AG04450 (cell line): ENCODE data around the gene NCBP2. TPM values are rescaled to one million over a fixed set of nuclear protein-coding genes. Genes with fewer than 3 reads are reported as not detected.

Experiments used
- CTCF ChIA-PET: fragments of 300-600, 350-600 bp; formaldehyde crosslinking; extraction: SDS; loops from one replicate; lab custom pipeline; 2022; ENCODE audit warnings: antibody characterized with exemption, inconsistent platforms; lab: Charles Lee
- POLR2A ChIA-PET: fragments of 350-600 bp; formaldehyde crosslinking; extraction: SDS; loops from one replicate; lab custom pipeline; 2021; ENCODE audit warnings: antibody characterized with exemption, inconsistent platforms; lab: Yijun Ruan, JAX
- DNase-seq: peaks from one replicate; pipeline ENCODE4 v3.0.0-alpha.2; 2011; ENCODE audit warnings: low read depth, low spot score
- H3K27ac ChIP-seq: one replicate; pipeline ENCODE4 v1.5.1; 2012; ENCODE audit warnings: low read depth, low read length, control low read depth
- H3K27me3 ChIP-seq: one replicate; pipeline ENCODE4 v1.6.0; 2012; ENCODE audit warnings: low read length; ENCODE audit not compliant: control insufficient read depth, insufficient read depth
- H3K4me3 ChIP-seq: 2 replicates; pipeline ENCODE4 v1.5.1; 2011; ENCODE audit warnings: mild to moderate bottlenecking, low read depth, low read length, control low read depth
- H3K9me3 ChIP-seq: 2 replicates; pipeline ENCODE4 v1.5.1; 2012; ENCODE audit warnings: low read length; ENCODE audit not compliant: control insufficient read depth, insufficient read depth
- CTCF ChIP-seq: IDR thresholded peaks from 2 replicates; pipeline ENCODE4 v1.5.1; 2011; ENCODE audit warnings: low read depth, low read length, control low read depth, inconsistent platforms
- polyA plus RNA-seq: library from polyadenylated mRNA; depleted of rRNA; stranded (reverse); fragments of >200 nt; gene quantifications from 2 replicates; pipeline ENCODE4 v1.2.3, GENCODE V29; 2011

Gene NCBP2
- polyA plus RNA-seq, 1 experiment: 89.7 TPM

GRCh38 chr3:196902296-196902695 lies 40.0 kb downstream of the NCBP2 start:
- ChIA-PET POLR2A (no interaction called here), CTCF (interaction anchor here (0.6 to 1.0 kb wide), 2 partner anchors 14 to 17 kb away, joined by 4 to 10 read pairs; no protein-coding TSS in a partner anchor)
- Histone ChIP-seq H3K9me3 (no peaks in the 10 kb centered on the region), H3K4me3 (no peak overlapping the region), H3K27ac (no peak overlapping the region), H3K27me3 (no peaks in the 10 kb centered on the region)
- no peak for TF ChIP-seq CTCF
- no peak for DNase-seq

GRCh38 chr3:196901768-196902167 lies 40.6 kb downstream of the NCBP2 start:
- Histone ChIP-seq H3K27me3 (no peaks in the 10 kb centered on the region), H3K9me3 (no peaks in the 10 kb centered on the region), H3K4me3 (no peak overlapping the region), H3K27ac (no peak overlapping the region)
- no peak for TF ChIP-seq CTCF
- ChIA-PET POLR2A (no interaction called here), CTCF (interaction anchor here (1.0 kb wide), 1 partner anchor 17 kb away, joined by 10 read pairs; no protein-coding TSS in a partner anchor)
- DNase-seq: no peak

- ChIA-PET POLR2A (no interaction called here), CTCF (no interaction called here)
- no peaks in the 10 kb centered on the region for H3K9me3 ChIP-seq
- no peak overlapping the region for H3K27ac ChIP-seq
- no peak for DNase-seq
- H3K4me3 ChIP-seq: no peak overlapping the region
- no peaks in the 10 kb centered on the region for H3K27me3 ChIP-seq
- no peak for TF ChIP-seq CTCF
Measured at GRCh38 chr3:196896229-196896628, 46.1 kb downstream of the NCBP2 start.

GRCh38 chr3:196894557-196895295 lies 47.6 kb downstream of the NCBP2 start:
- DNase-seq: no peak
- POLR2A ChIA-PET: no interaction called here
- H3K9me3 ChIP-seq: no peaks in the 10 kb centered on the region
- CTCF ChIA-PET: no interaction called here
- no peaks in the 10 kb centered on the region for H3K27me3 ChIP-seq
- no peak overlapping the region for H3K27ac ChIP-seq
- no peak overlapping the region for H3K4me3 ChIP-seq
- TF ChIP-seq CTCF: no peak

GRCh38 chr3:196889844-196890708 lies 52.3 kb downstream of the NCBP2 start:
- TF ChIP-seq CTCF: no peak
- Histone ChIP-seq H3K27me3 (no peaks in the 10 kb centered on the region), H3K27ac (no peak overlapping the region), H3K9me3 (no peaks in the 10 kb centered on the region), H3K4me3 (no peak overlapping the region)
- no peak for DNase-seq
- POLR2A ChIA-PET: no interaction called here
- CTCF ChIA-PET: no interaction called here
